Measurements from ENCODE around the gene MAP3K20.

- TF ChIP-seq, protein P1, sequence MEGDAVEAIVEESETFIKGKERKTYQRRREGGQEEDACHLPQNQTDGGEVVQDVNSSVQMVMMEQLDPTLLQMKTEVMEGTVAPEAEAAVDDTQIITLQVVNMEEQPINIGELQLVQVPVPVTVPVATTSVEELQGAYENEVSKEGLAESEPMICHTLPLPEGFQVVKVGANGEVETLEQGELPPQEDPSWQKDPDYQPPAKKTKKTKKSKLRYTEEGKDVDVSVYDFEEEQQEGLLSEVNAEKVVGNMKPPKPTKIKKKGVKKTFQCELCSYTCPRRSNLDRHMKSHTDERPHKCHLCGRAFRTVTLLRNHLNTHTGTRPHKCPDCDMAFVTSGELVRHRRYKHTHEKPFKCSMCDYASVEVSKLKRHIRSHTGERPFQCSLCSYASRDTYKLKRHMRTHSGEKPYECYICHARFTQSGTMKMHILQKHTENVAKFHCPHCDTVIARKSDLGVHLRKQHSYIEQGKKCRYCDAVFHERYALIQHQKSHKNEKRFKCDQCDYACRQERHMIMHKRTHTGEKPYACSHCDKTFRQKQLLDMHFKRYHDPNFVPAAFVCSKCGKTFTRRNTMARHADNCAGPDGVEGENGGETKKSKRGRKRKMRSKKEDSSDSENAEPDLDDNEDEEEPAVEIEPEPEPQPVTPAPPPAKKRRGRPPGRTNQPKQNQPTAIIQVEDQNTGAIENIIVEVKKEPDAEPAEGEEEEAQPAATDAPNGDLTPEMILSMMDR (conservative IDR thresholded peaks at IDR 0.05; ENCODE audit: low read depth, low read length): no peak
- no peak for TF ChIP-seq EZH2 (IDR thresholded peaks at IDR 0.05; ENCODE audit: borderline replicate concordance, low read depth, low read length, poor library complexity, severe bottlenecking)
These were observed 162.7 kb downstream of the MAP3K20 start for GRCh38 chr2:173238385-173238784.

Measured in A673 (cell line).